Sigmoid colon (tissue), 4 donors: Measurements from ENCODE around the gene NUDT22.

Experiments
- CTCF ChIP-seq, 4 experiments: fragments of 450-650 bp in 3 of 4; fragments of 200-600 bp in 1 of 4; IDR thresholded peaks; one replicate each; pipeline ENCODE4 v1.5.1; 2016 to 2019; ENCODE audit warnings: antibody characterized with exemption in 4 of 4, mild to moderate bottlenecking in 3 of 4, moderate library complexity in 2 of 4
- POLR2A ChIP-seq, 2 donors: fragments of 450-650 bp; IDR thresholded peaks; one replicate each; pipeline ENCODE4 v1.6.1; 2016; ENCODE audit warnings: antibody characterized with exemption in 2 of 2, mild to moderate bottlenecking in 2 of 2, moderate library complexity in 2 of 2
- POLR2AphosphoS5 ChIP-seq, 4 donors: sonication (generic); formaldehyde crosslinking; IDR thresholded peaks; one replicate each; pipeline ENCODE4 v1.6.1; 2017; ENCODE audit warnings: antibody characterized with exemption in 4 of 4

- TF ChIP-seq POLR2A (IDR thresholded peaks at IDR 0.05) (no peak), CTCF (IDR thresholded peaks at IDR 0.05) (no peak), POLR2AphosphoS5 (IDR thresholded peaks at IDR 0.05) (no peak)
Measured at GRCh38 chr11:64216879-64217278, 9.2 kb upstream of the NUDT22 start.
